ENCODE data around the gene ARHGAP4.

The ARHGAP4 gene

GRCh38 chrX:153873282-153874084 lies 52.6 kb downstream of the ARHGAP4 start:
- peak; percentile 27 for DNase-seq (ENCODE audit: low read depth, low spot score)
- no peak for TF ChIP-seq ZNF274 (IDR thresholded peaks at IDR 0.05; ENCODE audit: low read depth, low read length)
- no peak for TF ChIP-seq SUZ12 (IDR thresholded peaks at IDR 0.05; ENCODE audit: extremely low read depth, insufficient read depth, insufficient read length)
- TF ChIP-seq YY1 (IDR thresholded peaks at IDR 0.05; ENCODE audit: insufficient read depth, insufficient read length): no peak

GRCh38 chrX:153871946-153872878 lies 53.9 kb downstream of the ARHGAP4 start:
- TF ChIP-seq ZNF274 (IDR thresholded peaks at IDR 0.05; ENCODE audit: low read depth, low read length): no peak
- no peak for TF ChIP-seq YY1 (IDR thresholded peaks at IDR 0.05; ENCODE audit: insufficient read depth, insufficient read length)
- TF ChIP-seq SUZ12 (IDR thresholded peaks at IDR 0.05; ENCODE audit: extremely low read depth, insufficient read depth, insufficient read length): no peak
- no peak overlapping the region for H3K9ac ChIP-seq (ENCODE audit: insufficient read length, low read depth)
- DNase-seq (ENCODE audit: low read depth, low spot score): no peak
- no peaks in the 10 kb centered on the region for H3K9me3 ChIP-seq (ENCODE audit: insufficient read depth, low read length)
- peaks cover 57% of the 10 kb centered on the region for H3K36me3 ChIP-seq (ENCODE audit: insufficient read depth, insufficient read length, low read length)
- H3K4me3 ChIP-seq (ENCODE audit: insufficient read length, low read depth): no peak overlapping the region
- no peaks in the 10 kb centered on the region for H3K27me3 ChIP-seq (ENCODE audit: insufficient read depth, insufficient read length)
- no peaks in the 10 kb centered on the region for H3K4me1 ChIP-seq (ENCODE audit: insufficient read depth, insufficient read length)

More at GRCh38 chrX:153873282-153874084, 52.6 kb downstream of the ARHGAP4 start:
- Histone ChIP-seq H3K27me3 (ENCODE audit: insufficient read depth, insufficient read length) (no peaks in the 10 kb centered on the region), H3K36me3 (ENCODE audit: insufficient read depth, insufficient read length, low read length) (peaks cover 46% of the 10 kb centered on the region), H3K9me3 (ENCODE audit: insufficient read depth, low read length) (no peaks in the 10 kb centered on the region), H3K4me1 (ENCODE audit: insufficient read depth, insufficient read length) (no peaks in the 10 kb centered on the region), H3K9ac (ENCODE audit: insufficient read length, low read depth) (no peak overlapping the region), H3K4me3 (ENCODE audit: insufficient read length, low read depth) (no peak overlapping the region)

GRCh38 chrX:153871451-153871850 lies 54.6 kb downstream of the ARHGAP4 start:
- no peak overlapping the region for H3K4me3 ChIP-seq (ENCODE audit: insufficient read length, low read depth)
- no peak for DNase-seq (ENCODE audit: low read depth, low spot score)
- peaks cover 65% of the 10 kb centered on the region for H3K36me3 ChIP-seq (ENCODE audit: insufficient read depth, insufficient read length, low read length)
- H3K9me3 ChIP-seq (ENCODE audit: insufficient read depth, low read length): no peaks in the 10 kb centered on the region
- H3K27me3 ChIP-seq (ENCODE audit: insufficient read depth, insufficient read length): no peaks in the 10 kb centered on the region
- no peak overlapping the region for H3K9ac ChIP-seq (ENCODE audit: insufficient read length, low read depth)
- TF ChIP-seq YY1 (IDR thresholded peaks at IDR 0.05; ENCODE audit: insufficient read depth, insufficient read length): no peak
- no peak for TF ChIP-seq ZNF274 (IDR thresholded peaks at IDR 0.05; ENCODE audit: low read depth, low read length)
- TF ChIP-seq SUZ12 (IDR thresholded peaks at IDR 0.05; ENCODE audit: extremely low read depth, insufficient read depth, insufficient read length): no peak
- no peaks in the 10 kb centered on the region for H3K4me1 ChIP-seq (ENCODE audit: insufficient read depth, insufficient read length)

GRCh38 chrX:153870791-153871360 lies 55.2 kb downstream of the ARHGAP4 start:
- TF ChIP-seq SUZ12 (IDR thresholded peaks at IDR 0.05; ENCODE audit: extremely low read depth, insufficient read depth, insufficient read length): no peak
- no peak for TF ChIP-seq YY1 (IDR thresholded peaks at IDR 0.05; ENCODE audit: insufficient read depth, insufficient read length)
- no peak for TF ChIP-seq ZNF274 (IDR thresholded peaks at IDR 0.05; ENCODE audit: low read depth, low read length)
- Histone ChIP-seq H3K4me1 (ENCODE audit: insufficient read depth, insufficient read length) (no peaks in the 10 kb centered on the region), H3K9me3 (ENCODE audit: insufficient read depth, low read length) (no peaks in the 10 kb centered on the region), H3K4me3 (ENCODE audit: insufficient read length, low read depth) (no peak overlapping the region), H3K27me3 (ENCODE audit: insufficient read depth, insufficient read length) (no peaks in the 10 kb centered on the region), H3K36me3 (ENCODE audit: insufficient read depth, insufficient read length, low read length) (peaks cover 67% of the 10 kb centered on the region), H3K9ac (ENCODE audit: insufficient read length, low read depth) (no peak overlapping the region)
- no peak for DNase-seq (ENCODE audit: low read depth, low spot score)

GRCh38 chrX:153870288-153870690 lies 55.8 kb downstream of the ARHGAP4 start:
- Histone ChIP-seq H3K9me3 (ENCODE audit: insufficient read depth, low read length) (no peaks in the 10 kb centered on the region), H3K9ac (ENCODE audit: insufficient read length, low read depth) (no peak overlapping the region), H3K4me1 (ENCODE audit: insufficient read depth, insufficient read length) (no peaks in the 10 kb centered on the region), H3K36me3 (ENCODE audit: insufficient read depth, insufficient read length, low read length) (peaks cover 73% of the 10 kb centered on the region), H3K4me3 (ENCODE audit: insufficient read length, low read depth) (no peak overlapping the region), H3K27me3 (ENCODE audit: insufficient read depth, insufficient read length) (no peaks in the 10 kb centered on the region)
- no peak for TF ChIP-seq YY1 (IDR thresholded peaks at IDR 0.05; ENCODE audit: insufficient read depth, insufficient read length)
- TF ChIP-seq SUZ12 (IDR thresholded peaks at IDR 0.05; ENCODE audit: extremely low read depth, insufficient read depth, insufficient read length): no peak
- no peak for TF ChIP-seq ZNF274 (IDR thresholded peaks at IDR 0.05; ENCODE audit: low read depth, low read length)
- DNase-seq (ENCODE audit: low read depth, low spot score): no peak

DNA sequence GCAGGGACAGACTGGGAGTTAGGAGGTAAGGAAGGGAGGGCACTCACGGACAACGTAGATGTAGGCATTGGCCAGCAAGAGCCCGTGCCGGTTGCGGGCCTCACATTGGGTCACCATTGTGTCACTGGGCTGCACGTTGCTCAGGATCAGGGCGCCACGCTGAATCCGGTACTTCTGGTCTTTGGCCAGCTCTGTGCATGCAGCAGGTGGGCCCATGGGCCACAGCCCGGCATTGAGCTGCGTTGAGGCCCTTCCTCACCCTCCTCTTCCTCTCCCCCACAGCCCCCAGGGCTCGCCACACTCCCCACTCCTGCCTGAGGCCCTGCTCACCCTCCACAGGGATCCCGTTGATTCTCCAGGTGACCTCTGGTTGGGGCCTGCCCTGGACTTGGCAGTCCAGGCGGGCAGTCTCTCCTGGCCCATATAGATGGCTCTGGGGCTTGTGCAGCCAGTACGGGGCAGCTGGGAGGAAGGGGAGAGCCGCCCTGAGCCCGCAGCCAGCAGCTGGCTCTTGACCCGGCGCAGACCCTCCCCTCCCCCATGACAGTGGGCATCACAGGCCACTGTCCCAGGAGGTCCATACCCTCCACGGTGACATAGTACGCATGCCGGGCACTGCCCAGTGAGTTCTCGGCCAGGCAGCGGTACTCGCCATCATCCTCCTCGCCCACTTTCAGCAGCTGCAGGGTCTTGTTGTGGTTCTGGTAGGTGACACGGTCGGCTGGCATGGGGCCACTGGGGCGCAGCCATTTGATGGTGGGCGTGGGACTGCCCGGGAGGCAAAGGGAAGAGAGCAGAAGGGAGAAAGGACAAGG lies 56.4 kb downstream of the ARHGAP4 start:
- H3K36me3 ChIP-seq (ENCODE audit: insufficient read depth, insufficient read length, low read length): peaks cover 75% of the 10 kb centered on the region
- H3K9ac ChIP-seq (ENCODE audit: insufficient read length, low read depth): no peak overlapping the region
- no peak overlapping the region for H3K4me3 ChIP-seq (ENCODE audit: insufficient read length, low read depth)
- H3K27me3 ChIP-seq (ENCODE audit: insufficient read depth, insufficient read length): no peaks in the 10 kb centered on the region
- no peaks in the 10 kb centered on the region for H3K9me3 ChIP-seq (ENCODE audit: insufficient read depth, low read length)
- no peak for TF ChIP-seq SUZ12 (IDR thresholded peaks at IDR 0.05; ENCODE audit: extremely low read depth, insufficient read depth, insufficient read length)
- no peak for TF ChIP-seq ZNF274 (IDR thresholded peaks at IDR 0.05; ENCODE audit: low read depth, low read length)
- TF ChIP-seq YY1 (IDR thresholded peaks at IDR 0.05; ENCODE audit: insufficient read depth, insufficient read length): no peak
- no peaks in the 10 kb centered on the region for H3K4me1 ChIP-seq (ENCODE audit: insufficient read depth, insufficient read length)
- DNase-seq (ENCODE audit: low read depth, low spot score): no peak

Measured in NT2/D1 (cell line).